DMS153 (cell line): ENCODE results near the gene UNKL.

Experiments
- DNase-seq: peaks from one replicate; lab custom pipeline; 2025; lab: John Stamatoyannopoulos, UW

The UNKL gene

DNA sequence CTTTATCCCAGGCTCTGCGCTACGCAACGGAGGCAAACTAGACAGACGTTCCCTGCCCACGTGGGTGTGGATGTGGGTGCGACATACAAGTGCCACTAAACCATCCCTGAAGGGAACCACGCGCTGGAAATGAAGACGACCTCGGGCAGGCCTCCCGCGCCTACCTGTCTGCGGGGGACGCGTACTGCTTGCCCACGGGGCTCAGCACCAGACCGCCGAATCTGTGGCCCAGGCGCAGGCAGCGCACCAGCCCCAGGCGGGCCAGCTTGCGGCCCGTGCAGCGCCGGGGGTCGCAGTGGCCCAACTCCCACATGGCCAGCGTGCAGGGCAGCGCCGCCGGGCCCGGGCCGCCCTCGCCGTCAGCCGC, 63.3 kb downstream of the UNKL start:
- DNase-seq = no peak

DNA sequence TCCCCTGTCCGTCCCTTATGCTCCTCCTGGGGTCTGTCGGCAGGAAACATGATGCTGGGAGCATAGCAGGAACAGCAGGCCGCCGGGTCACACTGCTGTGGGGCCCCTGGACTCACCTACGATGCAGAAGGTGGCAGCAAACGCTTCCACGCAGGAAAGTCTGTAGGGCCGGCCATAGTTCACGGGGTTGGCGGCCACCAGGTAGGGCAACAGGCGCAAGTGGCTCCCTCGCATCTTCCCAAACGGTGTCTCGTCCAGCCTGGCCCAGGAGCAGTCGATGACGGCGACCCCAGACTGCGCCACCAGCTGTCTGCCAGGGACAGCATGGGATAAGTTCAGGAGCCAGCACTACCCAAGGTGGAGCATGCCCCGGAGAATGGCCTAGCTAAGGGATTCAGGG, 63.8 kb downstream of the UNKL start:
- no peak for DNase-seq

DNA sequence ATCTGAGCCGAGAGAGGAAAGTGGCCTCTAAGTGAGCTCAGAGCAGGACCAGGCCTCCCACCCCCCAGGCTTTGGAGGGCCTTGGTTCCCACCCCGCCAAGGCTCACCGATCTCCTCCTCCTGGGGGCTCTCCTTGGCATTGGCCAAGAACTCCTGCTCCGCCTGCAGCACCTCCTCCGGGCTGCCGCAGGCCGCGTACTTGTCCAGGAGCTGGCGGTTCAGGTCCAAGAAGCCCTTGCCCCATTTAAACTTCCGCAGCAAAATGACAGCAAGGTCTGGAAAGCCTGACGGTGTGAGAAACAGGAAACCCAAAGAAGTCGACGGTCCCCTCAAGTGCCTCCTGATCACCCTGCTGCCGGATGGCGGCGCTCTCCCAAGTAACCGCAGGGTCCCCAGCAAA, 64.6 kb downstream of the UNKL start:
- DNase-seq = no peak

DNA sequence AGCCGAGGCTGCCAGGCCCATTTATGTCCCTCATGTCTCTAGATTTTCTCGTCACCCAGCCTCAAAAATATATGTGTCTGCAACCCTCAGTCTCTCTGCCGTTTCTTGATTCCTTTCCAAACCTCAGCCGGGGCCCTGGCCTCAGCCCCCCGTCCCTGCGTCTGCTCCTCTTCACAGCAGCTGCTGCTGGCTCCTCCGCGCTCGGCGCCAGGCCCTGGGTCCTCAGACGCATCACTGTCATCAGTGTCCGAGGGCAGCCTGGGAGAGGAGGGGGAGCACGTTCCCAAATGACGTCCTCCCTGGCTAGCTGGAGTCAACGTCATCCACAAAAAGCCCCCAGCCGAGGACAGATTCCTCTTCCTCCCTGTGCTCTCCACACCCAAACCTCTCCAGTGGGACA, 65.2 kb downstream of the UNKL start:
- no peak for DNase-seq

DNA sequence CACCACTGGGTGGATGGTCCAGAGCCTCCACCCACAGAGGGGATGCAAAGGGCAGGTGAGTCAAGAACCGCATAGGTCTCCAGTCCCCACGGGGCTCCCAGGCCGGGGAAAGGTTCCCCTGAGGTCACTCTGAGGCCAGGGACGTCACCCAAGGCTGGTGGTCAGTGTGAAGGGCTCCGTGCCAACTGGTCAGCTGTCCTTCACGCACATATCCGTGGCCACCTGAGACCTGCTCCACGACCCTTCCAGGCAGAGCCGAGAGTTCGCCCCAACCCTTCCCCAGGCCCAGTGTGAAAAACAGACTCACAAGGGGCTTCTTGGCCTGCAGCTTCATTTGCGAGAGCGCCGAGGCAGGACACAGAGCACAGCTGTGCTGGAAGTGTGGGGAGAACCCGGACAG, 65.6 kb downstream of the UNKL start:
- DNase-seq = no peak

DNA sequence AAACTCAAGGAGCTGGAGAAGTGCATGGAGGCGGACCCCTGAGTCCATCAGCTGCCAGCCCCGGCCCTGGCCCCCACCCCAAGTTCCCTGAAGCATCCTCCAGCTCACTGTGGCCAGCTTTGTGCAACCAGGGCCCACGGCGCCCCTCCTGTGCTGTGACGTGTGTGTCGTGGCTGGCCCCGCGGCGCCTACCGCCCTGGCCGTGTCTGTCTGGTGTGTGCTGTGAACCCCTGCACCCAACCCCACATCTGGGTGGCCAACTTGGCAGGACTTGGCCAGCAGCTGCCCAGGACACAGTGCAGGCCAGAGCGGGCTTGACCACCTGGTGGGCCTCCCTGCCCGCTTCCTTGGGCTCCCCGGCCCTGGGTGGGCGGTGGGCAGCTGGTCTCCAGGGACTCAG, 66.1 kb downstream of the UNKL start:
- no peak for DNase-seq

DNA sequence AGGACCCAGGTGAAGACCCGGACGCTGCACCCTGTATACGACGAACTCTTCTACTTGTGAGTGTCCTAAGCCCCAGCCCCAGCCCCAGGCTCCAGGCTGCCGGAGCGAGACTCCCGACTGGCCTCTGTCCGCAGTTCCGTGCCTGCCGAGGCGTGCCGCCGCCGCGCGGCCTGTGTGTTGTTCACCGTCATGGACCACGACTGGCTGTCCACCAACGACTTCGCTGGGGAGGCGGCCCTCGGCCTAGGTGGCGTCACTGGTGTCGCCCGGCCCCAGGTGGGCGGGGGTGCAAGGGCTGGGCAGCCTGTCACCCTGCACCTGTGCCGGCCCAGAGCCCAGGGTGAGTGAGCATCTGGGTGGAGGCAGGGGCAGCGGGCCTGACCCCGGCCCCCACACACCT, 66.5 kb downstream of the UNKL start:
- DNase-seq = no peak

DNA sequence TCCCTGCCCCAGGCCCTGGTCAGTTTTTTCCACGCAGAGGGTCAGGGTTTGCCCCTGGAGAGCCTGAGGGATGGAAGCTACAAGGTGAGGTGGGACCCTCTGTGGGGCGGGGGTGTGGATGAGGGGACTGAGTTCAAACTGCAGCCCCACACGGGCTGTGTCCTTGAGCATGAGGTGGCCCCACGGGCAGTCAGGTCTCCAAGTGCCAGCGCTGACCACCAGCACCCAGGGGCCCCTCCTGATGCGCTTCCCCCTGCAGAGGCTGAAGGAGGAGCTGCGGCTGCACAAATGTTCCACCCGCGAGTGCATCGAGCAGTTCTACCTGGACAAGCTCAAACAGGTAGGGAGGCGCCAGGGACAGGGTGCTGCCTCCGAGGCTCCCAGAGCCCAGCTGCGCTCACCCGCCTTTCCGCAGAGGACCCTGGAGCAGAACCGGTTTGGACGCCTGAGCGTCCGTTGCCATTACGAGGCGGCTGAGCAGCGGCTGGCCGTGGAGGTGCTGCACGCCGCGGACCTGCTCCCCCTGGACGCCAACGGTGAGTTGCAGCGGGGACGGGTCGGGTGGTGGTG, 67.1 kb downstream of the UNKL start:
- DNase-seq = no peak

DNA sequence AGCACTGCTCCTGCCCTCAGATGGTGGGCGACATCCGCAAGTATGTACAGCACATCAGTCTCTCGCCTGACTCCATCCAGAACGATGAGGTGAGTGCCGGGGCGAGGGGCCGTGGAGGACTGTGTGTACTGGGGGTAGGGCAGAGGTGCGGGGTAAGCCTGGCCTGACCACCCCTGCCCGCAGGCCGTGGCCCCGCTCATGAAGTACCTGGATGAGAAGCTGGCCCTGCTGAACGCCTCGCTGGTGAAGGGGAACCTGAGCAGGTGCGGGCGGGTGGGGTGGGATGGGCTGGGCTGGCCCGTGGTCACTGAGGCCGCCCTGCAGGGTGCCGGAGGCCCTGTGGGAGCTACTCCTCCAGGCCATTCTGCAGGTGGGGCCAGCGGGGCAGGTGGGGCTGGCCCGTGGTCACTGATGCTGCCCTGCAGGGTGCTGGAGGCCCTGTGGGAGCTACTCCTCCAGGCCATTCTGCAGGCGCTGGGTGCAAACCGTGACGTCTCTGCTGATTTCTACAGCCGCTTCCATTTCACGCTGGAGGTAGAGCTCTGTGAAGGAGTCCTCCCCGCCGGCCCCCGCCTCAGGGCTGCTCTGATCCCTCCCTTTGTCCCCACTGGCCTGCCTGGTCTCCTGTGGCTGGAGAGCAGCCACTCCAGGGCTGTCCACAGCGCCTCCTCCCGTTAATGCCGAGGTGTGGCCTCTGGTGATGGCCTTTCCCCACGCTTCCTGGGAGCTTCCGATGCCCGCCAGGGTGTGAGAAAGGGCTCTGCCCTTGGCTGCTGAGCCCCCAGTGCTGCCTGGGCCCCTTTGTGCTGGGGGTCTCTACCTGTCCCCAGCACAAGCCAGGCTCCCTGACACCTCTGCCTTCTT, 67.8 kb downstream of the UNKL start:
- DNase-seq = no peak

DNA sequence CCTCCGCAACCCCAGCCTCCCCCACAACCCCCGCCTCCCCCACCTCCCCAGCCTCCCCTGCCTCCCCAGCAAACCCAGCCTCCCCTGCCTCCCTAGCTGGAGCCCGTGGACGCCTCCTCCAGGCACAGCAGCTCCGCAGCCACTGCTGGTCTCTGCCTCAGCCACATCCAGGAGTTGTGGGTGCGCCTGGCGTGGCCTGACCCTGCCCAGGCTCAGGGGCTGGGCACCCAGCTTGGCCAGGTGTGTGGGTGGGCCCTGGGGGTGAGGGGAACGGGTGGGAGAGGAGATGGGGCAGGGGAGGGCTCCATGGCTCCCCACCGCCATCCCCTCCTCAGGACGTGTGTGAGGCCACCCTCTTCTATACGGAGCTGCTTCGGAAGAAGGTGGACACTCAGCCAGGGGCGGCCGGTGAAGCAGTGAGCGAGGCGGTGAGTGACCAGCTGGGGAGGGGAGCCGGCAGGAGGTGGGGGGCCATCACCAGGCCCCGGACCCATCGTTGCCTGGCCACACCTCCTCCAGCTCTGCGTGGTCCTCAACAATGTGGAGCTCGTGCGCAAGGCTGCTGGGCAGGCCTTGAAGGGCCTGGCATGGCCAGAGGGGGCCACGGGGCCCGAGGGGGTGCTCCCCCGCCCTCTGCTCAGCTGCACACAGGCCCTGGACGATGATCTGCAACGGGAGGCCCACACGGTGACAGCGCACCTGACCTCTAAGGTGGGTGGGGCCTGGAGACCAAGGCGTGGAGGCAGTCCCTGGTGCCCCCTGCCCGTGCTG, 68.7 kb downstream of the UNKL start:
- no peak for DNase-seq

DNA sequence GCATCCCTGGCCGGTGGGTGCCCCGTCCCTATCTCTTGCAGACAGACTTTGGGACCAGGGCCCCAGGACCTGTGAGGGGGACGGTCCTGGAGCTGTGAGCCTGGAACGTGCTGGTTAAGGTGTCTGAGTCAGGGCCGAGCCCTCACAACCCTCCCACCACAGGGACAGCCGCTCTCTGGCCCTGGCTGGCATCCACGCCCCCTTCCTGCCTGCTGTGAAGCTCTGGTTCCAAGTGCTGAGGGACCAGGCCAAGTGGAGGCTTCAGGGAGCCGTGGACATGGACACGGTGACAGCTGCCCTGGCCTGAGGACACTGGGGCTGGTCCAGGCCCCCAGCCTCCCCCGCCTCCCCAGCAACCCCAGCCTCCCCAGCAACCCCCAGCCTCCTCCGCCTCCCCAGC, 69.4 kb downstream of the UNKL start:
- no peak for DNase-seq

DNA sequence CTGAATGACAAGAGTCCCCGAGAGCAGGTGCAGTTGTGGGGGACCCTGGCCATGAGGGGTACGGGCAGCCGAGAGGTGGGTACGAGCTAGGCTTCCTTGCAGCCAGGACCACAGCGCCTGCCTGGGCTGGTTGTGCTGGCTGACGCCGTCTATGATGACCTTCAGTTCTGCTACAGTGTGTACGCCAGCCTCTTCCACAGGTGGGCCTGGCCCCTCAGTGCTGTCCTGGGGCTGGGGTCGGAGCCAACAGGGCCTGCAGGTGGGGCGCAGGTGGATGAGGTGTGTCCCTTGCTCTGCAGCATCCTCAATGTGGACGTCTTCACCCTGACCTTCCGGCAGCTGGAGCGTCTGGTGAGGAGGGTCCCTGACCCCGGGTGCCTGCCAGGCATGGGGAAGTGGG, 70.0 kb downstream of the UNKL start:
- DNase-seq = no peak

DNA sequence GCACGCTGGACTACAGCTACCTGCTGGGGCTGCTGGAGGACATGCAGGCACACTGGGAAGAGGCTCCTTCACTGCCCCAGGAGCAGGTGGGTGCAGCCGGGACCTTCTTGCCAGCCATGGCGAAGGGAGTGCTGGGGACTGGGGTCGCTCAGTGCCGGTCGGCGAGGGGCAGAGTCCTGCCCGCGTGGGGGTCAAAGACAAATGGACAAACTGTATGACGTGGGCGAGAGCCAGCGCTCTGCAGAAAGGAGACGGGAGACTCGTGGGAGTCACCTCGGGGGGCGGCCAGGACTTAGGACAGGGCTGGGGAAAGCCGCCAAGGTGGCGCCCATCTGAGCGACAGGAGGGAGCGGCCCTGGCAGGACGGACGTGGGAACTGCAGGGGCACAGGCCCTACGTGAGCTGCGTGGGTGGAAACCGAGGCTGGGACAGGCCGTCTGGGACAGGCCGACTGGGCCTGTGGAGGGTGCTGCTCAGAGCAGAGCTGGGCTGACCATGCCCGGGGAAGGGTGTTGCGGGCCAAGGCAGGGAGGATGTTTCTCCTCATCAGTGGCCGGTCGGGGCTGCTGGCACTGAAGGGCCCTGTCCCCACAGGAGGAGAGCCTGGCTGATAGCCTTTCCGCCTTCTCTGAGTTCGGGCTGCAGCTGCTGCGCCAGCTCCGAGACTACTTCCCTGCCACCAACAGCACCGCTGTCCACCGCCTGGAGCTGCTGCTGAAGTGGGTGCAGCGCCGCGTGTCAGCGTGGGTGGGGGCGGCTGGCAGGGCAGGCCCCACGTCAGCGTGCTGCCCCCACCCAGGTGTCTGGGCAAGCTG, 70.9 kb downstream of the UNKL start:
- no peak for DNase-seq

DNA sequence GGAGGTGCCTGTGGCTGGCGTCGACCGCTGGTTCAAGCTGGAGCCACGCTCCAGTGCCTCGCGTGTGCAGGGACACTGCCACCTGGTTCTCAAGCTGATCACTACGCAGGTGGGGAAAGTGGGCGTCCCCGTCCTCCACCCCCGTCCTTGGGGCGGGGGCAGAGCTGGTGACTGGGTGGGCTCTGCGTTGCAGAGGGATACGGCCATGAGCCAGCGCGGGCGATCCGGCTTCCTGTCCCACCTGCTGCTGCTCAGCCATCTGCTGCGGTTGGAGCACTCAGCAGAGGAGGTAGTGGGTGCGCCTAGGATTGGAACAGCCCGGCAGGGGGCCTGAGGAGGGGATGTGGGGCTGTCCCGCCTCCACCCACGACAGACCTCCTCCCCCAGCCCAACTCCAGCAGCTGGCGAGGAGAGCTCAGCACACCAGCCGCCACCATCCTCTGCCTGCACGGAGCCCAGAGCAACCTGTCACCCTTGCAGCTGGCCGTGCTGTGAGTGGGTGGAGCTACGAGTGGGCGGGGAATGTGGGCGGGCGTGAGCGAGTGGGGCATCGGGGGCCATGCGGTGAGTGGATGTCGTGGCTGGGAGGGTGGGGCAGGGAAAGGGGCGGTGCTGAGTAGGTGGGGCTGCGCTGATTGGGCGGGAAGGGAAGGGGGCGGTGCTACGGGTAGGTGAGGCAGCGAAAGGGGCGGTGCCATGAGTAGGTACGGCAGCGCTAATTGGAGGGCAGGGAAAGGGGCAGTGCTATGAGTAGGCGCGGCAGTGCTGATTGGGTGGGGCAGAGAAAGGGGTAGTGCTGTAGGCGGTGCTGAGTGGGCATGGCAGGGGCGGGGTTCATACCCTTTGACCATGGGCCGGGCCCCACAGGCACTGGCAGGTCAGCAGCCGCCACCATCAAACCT, 71.7 kb downstream of the UNKL start:
- peak; percentile 96 for DNase-seq

DNA sequence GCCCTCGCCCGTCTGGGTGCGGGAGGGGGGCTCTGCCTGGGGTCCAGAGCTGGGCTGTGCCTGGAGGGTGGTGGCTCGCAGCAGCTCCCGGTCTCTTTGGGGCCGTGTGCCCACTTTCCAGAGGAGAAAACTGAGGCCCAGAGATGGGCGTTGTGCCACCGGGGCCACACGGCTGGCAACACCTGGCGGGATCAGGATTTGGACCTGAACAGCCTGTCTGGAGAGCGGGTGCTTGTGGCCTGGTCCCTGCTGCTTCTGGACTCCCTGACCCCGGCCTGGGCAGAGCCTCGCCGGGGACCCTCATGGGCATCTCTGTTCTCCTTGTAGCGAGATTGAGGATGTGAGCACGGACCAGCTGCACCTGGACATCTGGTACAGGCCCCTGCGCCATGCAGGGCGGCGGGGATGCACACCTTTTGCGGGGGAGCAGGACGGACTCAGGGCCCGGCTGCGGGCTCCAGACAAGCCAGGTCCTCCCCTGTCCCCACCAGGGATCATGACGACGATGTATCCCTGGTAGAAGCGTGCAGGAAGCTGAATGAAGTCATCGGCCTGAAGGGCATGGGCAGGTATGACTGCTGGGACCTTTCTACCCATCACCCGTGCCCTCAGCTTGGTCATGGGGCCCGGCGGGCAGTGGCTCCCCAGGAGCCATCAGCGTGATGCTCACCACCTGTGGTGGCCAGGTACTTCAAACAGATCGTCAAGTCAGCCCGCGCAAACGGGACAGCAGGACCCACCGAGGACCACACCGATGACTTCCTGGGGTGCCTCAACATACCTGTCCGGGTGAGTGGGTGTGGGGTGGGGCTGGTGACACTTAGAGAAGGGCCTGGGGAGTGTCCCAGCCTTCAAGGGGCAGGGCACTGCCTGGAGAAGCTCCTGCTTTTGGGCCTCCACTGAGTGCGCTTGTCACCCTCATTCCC, 72.7 kb downstream of the UNKL start:
- DNase-seq = no peak

DNA sequence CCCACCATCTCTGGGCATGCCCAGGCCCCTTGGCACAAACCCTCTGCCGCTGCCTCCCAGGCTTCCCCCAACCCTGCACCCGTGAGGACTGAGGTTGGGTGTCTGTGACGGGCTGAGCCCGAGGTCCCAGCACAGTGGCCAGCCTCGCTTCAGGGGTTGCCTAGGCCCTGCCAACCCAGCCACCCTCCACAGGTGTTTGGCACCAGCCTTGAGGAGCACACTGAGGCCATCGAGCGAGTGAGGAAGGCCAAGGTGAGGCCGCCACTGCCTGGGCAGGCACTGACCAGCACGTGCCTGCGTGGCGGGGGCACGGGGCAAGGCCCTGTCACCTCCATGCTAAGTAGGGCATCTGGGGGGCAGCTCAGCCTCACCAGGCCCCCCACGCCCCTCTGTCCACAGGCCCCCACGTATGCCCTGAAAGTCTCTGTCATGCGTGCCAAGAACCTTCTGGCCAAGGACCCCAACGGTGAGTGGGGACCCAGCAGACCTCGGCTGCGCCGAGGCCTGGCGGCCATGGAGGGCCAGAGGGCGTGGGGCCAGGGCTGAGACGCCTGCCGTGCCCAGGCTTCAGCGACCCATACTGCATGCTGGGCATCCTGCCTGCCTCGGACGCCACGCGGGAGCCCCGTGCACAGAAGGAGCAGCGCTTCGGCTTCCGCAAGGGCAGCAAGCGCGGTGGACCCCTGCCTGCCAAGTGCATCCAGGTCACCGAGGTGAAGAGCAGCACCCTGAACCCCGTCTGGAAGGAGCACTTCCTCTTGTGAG, 73.6 kb downstream of the UNKL start:
- DNase-seq = no peak

DNA sequence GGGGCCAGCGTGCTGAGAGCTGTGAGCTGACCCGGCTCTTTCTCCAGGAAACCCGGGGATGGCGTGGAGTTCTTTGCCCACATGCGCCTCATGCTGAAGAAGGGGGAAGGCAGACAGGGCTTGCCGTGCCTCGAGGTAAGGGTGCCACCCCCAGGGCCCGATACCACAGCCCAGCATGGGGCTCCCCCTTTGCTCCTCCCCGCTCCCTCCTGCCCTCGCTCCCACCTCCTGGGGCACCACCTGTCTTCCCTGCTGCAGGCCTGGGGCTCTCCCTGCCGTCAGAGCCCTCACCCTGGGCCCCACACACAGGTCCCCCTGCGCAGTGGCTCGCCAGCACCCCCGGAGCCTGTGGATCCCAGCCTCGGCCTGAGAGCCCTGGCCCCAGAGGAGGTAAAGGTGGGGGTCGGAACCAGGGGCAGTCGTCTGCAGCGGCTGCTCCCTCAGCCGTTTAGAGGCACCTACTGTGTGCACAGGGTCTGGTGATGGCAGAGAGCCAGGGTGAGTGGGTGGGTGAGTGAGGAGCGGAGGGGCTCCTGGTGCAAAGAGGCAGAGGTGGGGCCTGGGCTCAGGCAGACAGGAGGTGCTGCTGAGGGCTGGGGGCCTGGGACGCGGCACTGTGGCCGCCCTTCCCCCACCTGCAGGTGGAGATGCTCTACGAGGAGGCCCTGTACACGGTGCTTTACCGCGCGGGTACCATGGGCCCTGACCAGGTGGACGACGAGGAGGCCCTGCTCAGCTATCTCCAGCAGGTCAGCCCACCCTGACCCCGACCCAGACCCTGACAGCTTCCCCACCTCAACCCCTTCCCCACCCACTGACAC, 75.4 kb downstream of the UNKL start:
- DNase-seq = no peak

DNA sequence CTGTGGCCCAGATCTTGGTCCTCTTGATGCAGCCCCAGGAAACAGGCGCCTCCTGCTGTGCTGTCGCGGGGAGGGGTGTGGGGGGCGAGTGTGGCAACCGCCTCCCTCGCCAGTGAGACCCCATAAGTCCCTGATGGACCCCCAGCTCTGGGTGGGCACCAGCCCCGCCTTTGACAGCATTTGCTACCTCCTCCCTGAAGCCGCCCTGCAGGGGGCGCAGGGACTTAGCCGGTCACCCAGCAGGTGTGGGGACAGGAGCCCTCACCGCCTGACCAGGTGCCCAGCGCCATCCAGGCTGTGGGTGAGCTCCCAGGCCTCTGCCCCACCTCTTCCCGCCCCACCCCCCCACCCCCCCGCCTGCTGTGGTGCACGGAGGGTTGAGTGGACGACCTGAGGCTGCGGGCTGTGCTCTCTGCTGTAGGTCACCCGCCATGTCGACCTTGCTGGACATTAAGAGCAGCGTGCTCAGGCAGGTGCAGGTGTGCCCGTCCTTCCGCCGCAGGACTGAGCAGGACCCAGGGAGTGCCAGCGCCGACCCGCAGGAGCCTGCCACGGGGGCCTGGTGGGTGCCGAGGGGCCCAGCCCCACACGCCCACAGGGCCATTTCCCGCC, 76.3 kb downstream of the UNKL start:
- DNase-seq = no peak
